Calu3 (cell line): ENCODE data around the gene SH3RF3. TPM values are rescaled to one million over a fixed set of nuclear protein-coding genes. Genes with fewer than 3 reads are reported as not detected.
"Not testable (repeated sequence)": the region's sequence is repeated elsewhere in the genome, so short reads cannot be mapped to it uniquely, and the experiment has no call there.

ENCODE experiments used
- BruUV-seq: library from RNA; stranded (reverse); fragments of 400-500 nt; replicated peaks from 2 replicates; lab custom pipeline; 2021; lab: Mats Ljungman, UMichigan
- CTCF ChIA-PET: fragments of 300-600 bp; sonication (Branson Sonifier 250); formaldehyde crosslinking; loops from one replicate; lab custom pipeline; 2022; ENCODE audit warnings: antibody characterized with exemption; lab: Charles Lee
- DNase-seq: peaks from one replicate; pipeline ENCODE4 v3.0.0; 2022
- H3K27ac Mint-ChIP-seq: one replicate; pipeline ENCODE4 v1.8.0; 2022; ENCODE audit warnings: mixed read lengths; ENCODE audit not compliant: unreplicated experiment
- H3K27me3 Mint-ChIP-seq: one replicate; pipeline ENCODE4 v1.8.0; 2022; ENCODE audit warnings: mixed read lengths; ENCODE audit not compliant: unreplicated experiment
- H3K36me3 Mint-ChIP-seq: one replicate; pipeline ENCODE4 v1.8.0; 2022; ENCODE audit warnings: mild to moderate bottlenecking, moderate library complexity, mixed read lengths; ENCODE audit not compliant: insufficient read depth, unreplicated experiment
- H3K4me1 Mint-ChIP-seq: one replicate; pipeline ENCODE4 v1.8.0; 2022; ENCODE audit warnings: mild to moderate bottlenecking, low read depth, mixed read lengths; ENCODE audit not compliant: unreplicated experiment
- H3K4me3 Mint-ChIP-seq: one replicate; pipeline ENCODE4 v1.8.0; 2022; ENCODE audit warnings: mild to moderate bottlenecking, low read depth, moderate library complexity, mixed read lengths; ENCODE audit not compliant: unreplicated experiment
- H3K9me3 Mint-ChIP-seq: one replicate; pipeline ENCODE4 v1.8.0; 2022; ENCODE audit warnings: low read depth, mixed read lengths; ENCODE audit not compliant: unreplicated experiment
- CTCF ChIP-seq: fragments of 200-600 bp; IDR thresholded peaks from one replicate; pipeline ENCODE4 v1.8.0; 2022; ENCODE audit warnings: antibody characterized with exemption; ENCODE audit not compliant: unreplicated experiment
- intact Hi-C: fragments of 100-400 bp; cut with micrococcal nuclease; formaldehyde crosslinking; loops from one replicate; pipeline ENCODE4 v1.10.0; 2022; ENCODE audit not compliant: unreplicated experiment
- total RNA-seq: library from RNA; stranded (reverse); gene quantifications from 2 replicates; pipeline ENCODE4 v1.2.3, GENCODE V29; 2022

SH3RF3 gene
- total RNA-seq, 1 experiment from 2014 or later = 0.17 TPM

GRCh38 chr2:109535217-109535946 is 406.4 kb downstream of the SH3RF3 start:
- H3K27me3 Mint-ChIP-seq = peaks cover 25% of the 10 kb centered on the region
- no peaks in the 10 kb centered on the region for H3K9me3 Mint-ChIP-seq
- peaks cover 21% of the 10 kb centered on the region for H3K4me1 Mint-ChIP-seq
- no peak for TF ChIP-seq CTCF
- H3K4me3 Mint-ChIP-seq = no peak overlapping the region
- DNase-seq = no peak
- no peak overlapping the region for H3K27ac Mint-ChIP-seq
- intact Hi-C loops = no loop called here
- H3K36me3 Mint-ChIP-seq = no peaks in the 10 kb centered on the region
- CTCF ChIA-PET = no interaction called here
- no TSS peak for BruUV-seq

GRCh38 chr2:109536556-109536955 is 407.6 kb downstream of the SH3RF3 start:
- Mint-ChIP-seq H3K4me1 (peaks cover 14% of the 10 kb centered on the region), H3K27me3 (peaks cover 18% of the 10 kb centered on the region)
- CTCF ChIA-PET = interaction anchor here (0.7 kb wide), 1 partner anchor 633 kb away, joined by 3 read pairs; no protein-coding TSS in a partner anchor
- H3K27ac Mint-ChIP-seq, BruUV-seq, H3K36me3 Mint-ChIP-seq, H3K4me3 Mint-ChIP-seq, intact Hi-C loops, DNase-seq, H3K9me3 Mint-ChIP-seq: not testable (repeated sequence)

GRCh38 chr2:109537565-109538222 is 408.7 kb downstream of the SH3RF3 start:
- CTCF ChIA-PET = interaction anchor here (1.1 kb wide), 1 partner anchor 27 kb away, joined by 3 read pairs; no protein-coding TSS in a partner anchor
- Mint-ChIP-seq H3K27ac (no peak overlapping the region), H3K4me3 (no peak overlapping the region), H3K27me3 (peaks cover 18% of the 10 kb centered on the region), H3K4me1 (peaks cover 14% of the 10 kb centered on the region), H3K9me3 (no peaks in the 10 kb centered on the region), H3K36me3 (no peaks in the 10 kb centered on the region)
- BruUV-seq = no TSS peak
- no peak for DNase-seq
- no peak for TF ChIP-seq CTCF
- intact Hi-C loops = no loop called here

GRCh38 chr2:109538546-109538945 is 409.5 kb downstream of the SH3RF3 start:
- peaks cover 14% of the 10 kb centered on the region for H3K4me1 Mint-ChIP-seq
- CTCF ChIA-PET = interaction anchor here (1.1 kb wide), 1 partner anchor 28 kb away, joined by 3 read pairs; no protein-coding TSS in a partner anchor
- H3K27ac Mint-ChIP-seq = no peak overlapping the region
- no TSS peak for BruUV-seq
- TF ChIP-seq CTCF = no peak
- no peaks in the 10 kb centered on the region for H3K36me3 Mint-ChIP-seq
- no peak for DNase-seq
- no peaks in the 10 kb centered on the region for H3K9me3 Mint-ChIP-seq
- H3K27me3 Mint-ChIP-seq = peaks cover 18% of the 10 kb centered on the region
- intact Hi-C loops = no loop called here
- H3K4me3 Mint-ChIP-seq = no peak overlapping the region
